K562 (cell line): ENCODE measurements around the gene ZSWIM8. TPM values are rescaled to one million over a fixed set of nuclear protein-coding genes. Genes with fewer than 3 reads are reported as not detected.

ENCODE experiments used
- MXI1 ChIP-seq: IDR thresholded peaks from 2 replicates; pipeline ENCODE4 v1.6.1; 2011; ENCODE audit warnings: low read depth, mild to moderate bottlenecking, improper control_type of control experiment, low read length
- THRB ChIP-seq: fragments of 450-650 bp; formaldehyde crosslinking; conservative IDR thresholded peaks from 2 replicates; pipeline ENCODE4 v1.4.0; 2022; ENCODE audit warnings: mild to moderate bottlenecking, missing genetic modification characterization
- ZNF644 ChIP-seq: fragments of 200-800 bp; sonication (Bioruptor generic); IDR thresholded peaks from 2 replicates; pipeline ENCODE4 v1.6.1; 2016; ENCODE audit warnings: low read depth, missing genetic modification characterization, missing compliant biosample characterization
- polyA plus RNA-seq, 8 experiments: library from polyadenylated mRNA; depleted of rRNA in 4 of 8; stranded (reverse) in 5 of 8; unstranded in 3 of 8; fragments of >200 nt; fragmentation: Nextera tagmentation in 2 of 8; fragmentation: Illumina TruSeq in 1 of 8; extraction: Ambion mirVana in 2 of 8; extraction: Trizol in 1 of 8; gene quantifications; 2 replicates each; pipeline versions ENCODE4 v1.2.1 to v1.2.3, GENCODE V29; 2011 to 2014; ENCODE audit warnings: inconsistent platforms in 1 of 8, missing spikeins in 1 of 8
- total RNA-seq, 7 experiments: library from RNA; depleted of rRNA in 6 of 7; stranded (reverse); fragments of >200 nt in 6 of 7; fragmentation: Illumina TruSeq in 2 of 7; extraction: Trizol in 2 of 7; gene quantifications; 2 replicates each; pipeline versions ENCODE4 v1.2.1 to v1.2.3, GENCODE V29; 2011 to 2021; ENCODE audit warnings: low replicate concordance in 1 of 7
- TF ChIP-seq, protein P1 (sequence below): sonication (generic); formaldehyde crosslinking; IDR thresholded peaks from 2 replicates; pipeline ENCODE4 v1.8.1; 2022; ENCODE audit warnings: missing genetic modification reagents
- TF ChIP-seq, protein P2 (sequence below): conservative IDR thresholded peaks from 2 replicates; pipeline ENCODE4 v1.6.1; 2011; ENCODE audit warnings: low read depth, mild to moderate bottlenecking, low read length; ENCODE audit not compliant: control insufficient read depth
- TF ChIP-seq, protein P3 (sequence below), 2 experiments: fragments of 150-350 bp in 1 of 2; IDR thresholded peaks; 2 replicates each; pipeline ENCODE4 v1.6.1; 2012 to 2016; ENCODE audit warnings: low read depth in 2 of 2, low read length in 2 of 2, mild to moderate bottlenecking in 1 of 2, moderate library complexity in 1 of 2
- TF ChIP-seq, protein P4 (sequence below): fragments of 250-450 bp; sonication (Bioruptor Pico); IDR thresholded peaks from 2 replicates; pipeline ENCODE4 v1.5.0; 2020; ENCODE audit warnings: mild to moderate bottlenecking
- TF ChIP-seq, protein P5 (sequence below): fragments of 250-450 bp; sonication (Bioruptor Pico); IDR thresholded peaks from 2 replicates; pipeline ENCODE4 v1.4.0; 2020

Gene ZSWIM8
- total and polyA plus RNA-seq, 9 of the 15 experiments (the other 6 are each of a cell fraction or from before 2014, with no cell fraction given): 5.6 to 47.8 (median 26.7) TPM

GRCh38 chr10:73848821-73849489 is 63.5 kb downstream of the ZSWIM8 start (continued):
- TF ChIP-seq, protein P1, sequence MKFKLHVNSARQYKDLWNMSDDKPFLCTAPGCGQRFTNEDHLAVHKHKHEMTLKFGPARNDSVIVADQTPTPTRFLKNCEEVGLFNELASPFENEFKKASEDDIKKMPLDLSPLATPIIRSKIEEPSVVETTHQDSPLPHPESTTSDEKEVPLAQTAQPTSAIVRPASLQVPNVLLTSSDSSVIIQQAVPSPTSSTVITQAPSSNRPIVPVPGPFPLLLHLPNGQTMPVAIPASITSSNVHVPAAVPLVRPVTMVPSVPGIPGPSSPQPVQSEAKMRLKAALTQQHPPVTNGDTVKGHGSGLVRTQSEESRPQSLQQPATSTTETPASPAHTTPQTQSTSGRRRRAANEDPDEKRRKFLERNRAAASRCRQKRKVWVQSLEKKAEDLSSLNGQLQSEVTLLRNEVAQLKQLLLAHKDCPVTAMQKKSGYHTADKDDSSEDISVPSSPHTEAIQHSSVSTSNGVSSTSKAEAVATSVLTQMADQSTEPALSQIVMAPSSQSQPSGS: no peak
- no peak for TF ChIP-seq ZNF644 (tag)
- no peak for TF ChIP-seq MXI1
- TF ChIP-seq, protein P2, sequence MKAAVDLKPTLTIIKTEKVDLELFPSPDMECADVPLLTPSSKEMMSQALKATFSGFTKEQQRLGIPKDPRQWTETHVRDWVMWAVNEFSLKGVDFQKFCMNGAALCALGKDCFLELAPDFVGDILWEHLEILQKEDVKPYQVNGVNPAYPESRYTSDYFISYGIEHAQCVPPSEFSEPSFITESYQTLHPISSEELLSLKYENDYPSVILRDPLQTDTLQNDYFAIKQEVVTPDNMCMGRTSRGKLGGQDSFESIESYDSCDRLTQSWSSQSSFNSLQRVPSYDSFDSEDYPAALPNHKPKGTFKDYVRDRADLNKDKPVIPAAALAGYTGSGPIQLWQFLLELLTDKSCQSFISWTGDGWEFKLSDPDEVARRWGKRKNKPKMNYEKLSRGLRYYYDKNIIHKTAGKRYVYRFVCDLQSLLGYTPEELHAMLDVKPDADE: no peak
- TF ChIP-seq THRB (CRISPR knock-in tag): no peak
- TF ChIP-seq, protein P3, sequence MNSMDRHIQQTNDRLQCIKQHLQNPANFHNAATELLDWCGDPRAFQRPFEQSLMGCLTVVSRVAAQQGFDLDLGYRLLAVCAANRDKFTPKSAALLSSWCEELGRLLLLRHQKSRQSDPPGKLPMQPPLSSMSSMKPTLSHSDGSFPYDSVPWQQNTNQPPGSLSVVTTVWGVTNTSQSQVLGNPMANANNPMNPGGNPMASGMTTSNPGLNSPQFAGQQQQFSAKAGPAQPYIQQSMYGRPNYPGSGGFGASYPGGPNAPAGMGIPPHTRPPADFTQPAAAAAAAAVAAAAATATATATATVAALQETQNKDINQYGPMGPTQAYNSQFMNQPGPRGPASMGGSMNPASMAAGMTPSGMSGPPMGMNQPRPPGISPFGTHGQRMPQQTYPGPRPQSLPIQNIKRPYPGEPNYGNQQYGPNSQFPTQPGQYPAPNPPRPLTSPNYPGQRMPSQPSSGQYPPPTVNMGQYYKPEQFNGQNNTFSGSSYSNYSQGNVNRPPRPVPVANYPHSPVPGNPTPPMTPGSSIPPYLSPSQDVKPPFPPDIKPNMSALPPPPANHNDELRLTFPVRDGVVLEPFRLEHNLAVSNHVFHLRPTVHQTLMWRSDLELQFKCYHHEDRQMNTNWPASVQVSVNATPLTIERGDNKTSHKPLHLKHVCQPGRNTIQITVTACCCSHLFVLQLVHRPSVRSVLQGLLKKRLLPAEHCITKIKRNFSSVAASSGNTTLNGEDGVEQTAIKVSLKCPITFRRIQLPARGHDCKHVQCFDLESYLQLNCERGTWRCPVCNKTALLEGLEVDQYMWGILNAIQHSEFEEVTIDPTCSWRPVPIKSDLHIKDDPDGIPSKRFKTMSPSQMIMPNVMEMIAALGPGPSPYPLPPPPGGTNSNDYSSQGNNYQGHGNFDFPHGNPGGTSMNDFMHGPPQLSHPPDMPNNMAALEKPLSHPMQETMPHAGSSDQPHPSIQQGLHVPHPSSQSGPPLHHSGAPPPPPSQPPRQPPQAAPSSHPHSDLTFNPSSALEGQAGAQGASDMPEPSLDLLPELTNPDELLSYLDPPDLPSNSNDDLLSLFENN (IDR thresholded peaks at IDR 0.05; ENCODE audit: low read depth in 2 of 2, low read length in 2 of 2): peak in 1 of 2 experiments; percentile 12; a peak in 1 of 4 replicates
- TF ChIP-seq, protein P4, sequence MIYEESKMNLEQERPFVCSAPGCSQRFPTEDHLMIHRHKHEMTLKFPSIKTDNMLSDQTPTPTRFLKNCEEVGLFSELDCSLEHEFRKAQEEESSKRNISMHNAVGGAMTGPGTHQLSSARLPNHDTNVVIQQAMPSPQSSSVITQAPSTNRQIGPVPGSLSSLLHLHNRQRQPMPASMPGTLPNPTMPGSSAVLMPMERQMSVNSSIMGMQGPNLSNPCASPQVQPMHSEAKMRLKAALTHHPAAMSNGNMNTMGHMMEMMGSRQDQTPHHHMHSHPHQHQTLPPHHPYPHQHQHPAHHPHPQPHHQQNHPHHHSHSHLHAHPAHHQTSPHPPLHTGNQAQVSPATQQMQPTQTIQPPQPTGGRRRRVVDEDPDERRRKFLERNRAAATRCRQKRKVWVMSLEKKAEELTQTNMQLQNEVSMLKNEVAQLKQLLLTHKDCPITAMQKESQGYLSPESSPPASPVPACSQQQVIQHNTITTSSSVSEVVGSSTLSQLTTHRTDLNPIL (CRISPR knock-in tag): no peak
- TF ChIP-seq, protein P5, sequence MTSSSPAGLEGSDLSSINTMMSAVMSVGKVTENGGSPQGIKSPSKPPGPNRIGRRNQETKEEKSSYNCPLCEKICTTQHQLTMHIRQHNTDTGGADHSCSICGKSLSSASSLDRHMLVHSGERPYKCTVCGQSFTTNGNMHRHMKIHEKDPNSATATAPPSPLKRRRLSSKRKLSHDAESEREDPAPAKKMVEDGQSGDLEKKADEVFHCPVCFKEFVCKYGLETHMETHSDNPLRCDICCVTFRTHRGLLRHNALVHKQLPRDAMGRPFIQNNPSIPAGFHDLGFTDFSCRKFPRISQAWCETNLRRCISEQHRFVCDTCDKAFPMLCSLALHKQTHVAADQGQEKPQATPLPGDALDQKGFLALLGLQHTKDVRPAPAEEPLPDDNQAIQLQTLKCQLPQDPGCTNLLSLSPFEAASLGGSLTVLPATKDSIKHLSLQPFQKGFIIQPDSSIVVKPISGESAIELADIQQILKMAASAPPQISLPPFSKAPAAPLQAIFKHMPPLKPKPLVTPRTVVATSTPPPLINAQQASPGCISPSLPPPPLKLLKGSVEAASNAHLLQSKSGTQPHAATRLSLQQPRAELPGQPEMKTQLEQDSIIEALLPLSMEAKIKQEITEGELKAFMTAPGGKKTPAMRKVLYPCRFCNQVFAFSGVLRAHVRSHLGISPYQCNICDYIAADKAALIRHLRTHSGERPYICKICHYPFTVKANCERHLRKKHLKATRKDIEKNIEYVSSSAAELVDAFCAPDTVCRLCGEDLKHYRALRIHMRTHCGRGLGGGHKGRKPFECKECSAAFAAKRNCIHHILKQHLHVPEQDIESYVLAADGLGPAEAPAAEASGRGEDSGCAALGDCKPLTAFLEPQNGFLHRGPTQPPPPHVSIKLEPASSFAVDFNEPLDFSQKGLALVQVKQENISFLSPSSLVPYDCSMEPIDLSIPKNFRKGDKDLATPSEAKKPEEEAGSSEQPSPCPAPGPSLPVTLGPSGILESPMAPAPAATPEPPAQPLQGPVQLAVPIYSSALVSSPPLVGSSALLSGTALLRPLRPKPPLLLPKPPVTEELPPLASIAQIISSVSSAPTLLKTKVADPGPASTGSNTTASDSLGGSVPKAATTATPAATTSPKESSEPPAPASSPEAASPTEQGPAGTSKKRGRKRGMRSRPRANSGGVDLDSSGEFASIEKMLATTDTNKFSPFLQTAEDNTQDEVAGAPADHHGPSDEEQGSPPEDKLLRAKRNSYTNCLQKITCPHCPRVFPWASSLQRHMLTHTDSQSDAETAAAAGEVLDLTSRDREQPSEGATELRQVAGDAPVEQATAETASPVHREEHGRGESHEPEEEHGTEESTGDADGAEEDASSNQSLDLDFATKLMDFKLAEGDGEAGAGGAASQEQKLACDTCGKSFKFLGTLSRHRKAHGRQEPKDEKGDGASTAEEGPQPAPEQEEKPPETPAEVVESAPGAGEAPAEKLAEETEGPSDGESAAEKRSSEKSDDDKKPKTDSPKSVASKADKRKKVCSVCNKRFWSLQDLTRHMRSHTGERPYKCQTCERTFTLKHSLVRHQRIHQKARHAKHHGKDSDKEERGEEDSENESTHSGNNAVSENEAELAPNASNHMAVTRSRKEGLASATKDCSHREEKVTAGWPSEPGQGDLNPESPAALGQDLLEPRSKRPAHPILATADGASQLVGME (CRISPR knock-in tag): no peak
